MCF 10A (cell line): ENCODE measurements around the gene TRAPPC2. TPM values are rescaled to one million over a fixed set of nuclear protein-coding genes. Genes with fewer than 3 reads are reported as not detected.

Experiments used
- BruUV-seq: library from RNA; stranded (reverse); fragments of 400-500 nt; replicated peaks from 2 replicates; lab custom pipeline; 2021; lab: Mats Ljungman, UMichigan
- CTCF ChIA-PET: fragments of 300-600 bp; sonication (Branson Sonifier 250); formaldehyde crosslinking; extraction: SDS; loops from one replicate; lab custom pipeline; 2021; ENCODE audit warnings: antibody characterized with exemption, inconsistent platforms; lab: Yijun Ruan, JAX
- POLR2A ChIA-PET: fragments of 300-600, 350-650 bp; sonication (Branson Sonifier 250); formaldehyde crosslinking; extraction: SDS; loops from one replicate; lab custom pipeline; 2020; ENCODE audit warnings: antibody characterized with exemption, inconsistent platforms; lab: Yijun Ruan, JAX
- DNase-seq: peaks from one replicate; pipeline ENCODE4 v3.0.0-alpha.2; 2018; ENCODE audit not compliant: unreplicated experiment
- H3K27ac Mint-ChIP-seq: one replicate; pipeline ENCODE4 v1.8.0; 2022; ENCODE audit warnings: mild to moderate bottlenecking, low read depth, mixed read lengths; ENCODE audit not compliant: unreplicated experiment
- H3K27me3 Mint-ChIP-seq: one replicate; pipeline ENCODE4 v1.8.0; 2022; ENCODE audit warnings: mixed read lengths; ENCODE audit not compliant: insufficient read depth, unreplicated experiment
- H3K36me3 Mint-ChIP-seq: one replicate; pipeline ENCODE4 v1.8.0; 2022; ENCODE audit warnings: mild to moderate bottlenecking, moderate library complexity, mixed read lengths; ENCODE audit not compliant: insufficient read depth, unreplicated experiment
- H3K4me1 Mint-ChIP-seq: one replicate; pipeline ENCODE4 v1.8.0; 2022; ENCODE audit warnings: mixed read lengths; ENCODE audit not compliant: insufficient read depth, unreplicated experiment
- H3K4me3 Mint-ChIP-seq: one replicate; pipeline ENCODE4 v1.8.0; 2022; ENCODE audit warnings: mild to moderate bottlenecking, moderate library complexity, mixed read lengths; ENCODE audit not compliant: unreplicated experiment
- H3K9me3 Mint-ChIP-seq: one replicate; pipeline ENCODE4 v1.8.0; 2022; ENCODE audit warnings: mixed read lengths; ENCODE audit not compliant: unreplicated experiment
- intact Hi-C: fragments of 100-400 bp; cut with micrococcal nuclease; formaldehyde crosslinking; loops from 2 replicates; pipeline ENCODE4 v1.14.1; 2022
- total RNA-seq: library from RNA; stranded (reverse); gene quantifications from 2 replicates; pipeline ENCODE4 v1.2.3, GENCODE V29; 2022
- TF ChIP-seq, protein P1 (sequence below): fragments of 200-600 bp; IDR thresholded peaks from one replicate; pipeline ENCODE4 v1.8.0; 2022; ENCODE audit warnings: antibody characterized with exemption, mild to moderate bottlenecking; ENCODE audit not compliant: unreplicated experiment

TRAPPC2 gene
- total RNA-seq, 1 experiment from 2014 or later, result 21.7 TPM

DNA sequence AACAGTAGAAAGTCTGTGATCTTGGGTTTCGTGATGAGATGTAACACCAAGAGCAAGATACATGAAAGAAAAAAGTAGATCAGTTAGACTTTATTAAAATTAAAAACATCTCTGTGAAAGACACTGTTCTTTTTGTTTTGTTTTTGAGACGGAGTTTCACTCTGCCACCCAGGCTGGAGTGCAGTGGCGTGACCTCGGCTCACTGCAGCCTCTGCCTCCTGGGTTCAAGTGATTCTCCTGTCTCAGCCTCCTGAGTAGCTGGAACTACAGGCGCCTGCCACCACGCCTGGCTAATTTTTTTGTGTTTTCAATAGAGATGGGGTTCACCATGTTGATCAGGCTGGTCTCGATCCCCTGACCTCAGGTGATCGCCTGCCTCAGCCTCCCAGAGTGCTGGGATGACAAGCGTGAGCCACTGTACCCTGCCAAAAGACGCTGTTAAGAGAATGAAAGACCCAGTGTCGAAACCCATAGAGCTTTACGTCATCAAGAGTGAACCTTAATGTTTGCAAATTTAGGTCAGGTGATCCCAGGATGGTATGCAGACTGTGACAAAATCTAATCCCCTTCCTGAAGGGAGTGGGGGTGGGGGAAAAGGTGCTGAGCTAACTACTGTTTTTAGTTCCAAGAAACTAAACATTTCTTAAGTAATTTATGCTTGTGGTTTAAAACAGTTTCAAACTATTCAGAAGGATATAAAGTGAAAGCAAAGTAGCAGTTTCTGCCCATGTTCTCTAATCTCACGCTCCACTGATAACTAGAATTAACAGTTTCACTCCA is 8.2 kb upstream of the TRAPPC2 start:
- no TSS peak for BruUV-seq
- H3K27ac Mint-ChIP-seq, result no peak overlapping the region
- H3K27me3 Mint-ChIP-seq, result no peaks in the 10 kb centered on the region
- POLR2A ChIA-PET, result interaction anchor here (0.6 kb wide), 1 partner anchor 181 kb away, joined by 3 read pairs; no protein-coding TSS in a partner anchor
- TF ChIP-seq, protein P1, sequence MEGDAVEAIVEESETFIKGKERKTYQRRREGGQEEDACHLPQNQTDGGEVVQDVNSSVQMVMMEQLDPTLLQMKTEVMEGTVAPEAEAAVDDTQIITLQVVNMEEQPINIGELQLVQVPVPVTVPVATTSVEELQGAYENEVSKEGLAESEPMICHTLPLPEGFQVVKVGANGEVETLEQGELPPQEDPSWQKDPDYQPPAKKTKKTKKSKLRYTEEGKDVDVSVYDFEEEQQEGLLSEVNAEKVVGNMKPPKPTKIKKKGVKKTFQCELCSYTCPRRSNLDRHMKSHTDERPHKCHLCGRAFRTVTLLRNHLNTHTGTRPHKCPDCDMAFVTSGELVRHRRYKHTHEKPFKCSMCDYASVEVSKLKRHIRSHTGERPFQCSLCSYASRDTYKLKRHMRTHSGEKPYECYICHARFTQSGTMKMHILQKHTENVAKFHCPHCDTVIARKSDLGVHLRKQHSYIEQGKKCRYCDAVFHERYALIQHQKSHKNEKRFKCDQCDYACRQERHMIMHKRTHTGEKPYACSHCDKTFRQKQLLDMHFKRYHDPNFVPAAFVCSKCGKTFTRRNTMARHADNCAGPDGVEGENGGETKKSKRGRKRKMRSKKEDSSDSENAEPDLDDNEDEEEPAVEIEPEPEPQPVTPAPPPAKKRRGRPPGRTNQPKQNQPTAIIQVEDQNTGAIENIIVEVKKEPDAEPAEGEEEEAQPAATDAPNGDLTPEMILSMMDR, result no peak
- peak; percentile 41 for DNase-seq
- intact Hi-C loops, result no loop called here
- peaks cover 13% of the 10 kb centered on the region for H3K4me1 Mint-ChIP-seq
- CTCF ChIA-PET, result interaction anchor here (0.6 to 2.9 kb wide), 5 partner anchors 8 to 235 kb away, joined by 3 to 23 read pairs (median 3); no protein-coding TSS in a partner anchor
- H3K36me3 Mint-ChIP-seq, result peaks cover 69% of the 10 kb centered on the region
- H3K4me3 Mint-ChIP-seq, result no peak overlapping the region
- H3K9me3 Mint-ChIP-seq, result no peaks in the 10 kb centered on the region

DNA sequence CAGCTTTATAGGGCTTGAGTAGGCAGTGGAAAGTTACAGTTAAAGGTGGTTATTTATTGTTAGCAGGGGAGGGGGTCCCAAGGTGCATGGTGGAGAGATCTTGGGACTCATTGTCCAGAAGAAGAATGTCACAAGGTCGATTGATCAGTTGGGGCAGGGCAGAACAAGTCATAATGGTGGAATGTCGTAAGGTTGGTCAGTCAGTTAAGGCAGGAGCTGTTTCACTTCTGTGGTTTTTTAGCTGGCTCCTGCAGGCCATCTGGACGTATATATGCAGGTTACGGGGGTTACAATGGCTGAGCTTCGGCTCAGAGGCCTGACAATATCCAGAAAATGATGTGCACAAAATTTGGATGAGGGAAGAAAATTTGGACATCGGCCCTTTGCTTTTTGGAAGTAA is 7.3 kb upstream of the TRAPPC2 start:
- Mint-ChIP-seq H3K9me3 (no peaks in the 10 kb centered on the region), H3K27ac (no peak overlapping the region), H3K4me3 (no peak overlapping the region), H3K36me3 (peaks cover 61% of the 10 kb centered on the region), H3K27me3 (no peaks in the 10 kb centered on the region), H3K4me1 (peaks cover 8% of the 10 kb centered on the region)
- BruUV-seq, result no TSS peak
- TF ChIP-seq, protein P1, result no peak
- POLR2A ChIA-PET, result interaction anchor here (0.7 kb wide), 1 partner anchor 144 kb away, joined by 3 read pairs; no protein-coding TSS in a partner anchor
- intact Hi-C loops, result no loop called here
- CTCF ChIA-PET, result interaction anchor here (0.6 to 2.9 kb wide), 4 partner anchors 9 to 287 kb away, joined by 3 to 23 read pairs (median 4); partner anchors contain the start of gene RAB9A
- no peak for DNase-seq

DNA sequence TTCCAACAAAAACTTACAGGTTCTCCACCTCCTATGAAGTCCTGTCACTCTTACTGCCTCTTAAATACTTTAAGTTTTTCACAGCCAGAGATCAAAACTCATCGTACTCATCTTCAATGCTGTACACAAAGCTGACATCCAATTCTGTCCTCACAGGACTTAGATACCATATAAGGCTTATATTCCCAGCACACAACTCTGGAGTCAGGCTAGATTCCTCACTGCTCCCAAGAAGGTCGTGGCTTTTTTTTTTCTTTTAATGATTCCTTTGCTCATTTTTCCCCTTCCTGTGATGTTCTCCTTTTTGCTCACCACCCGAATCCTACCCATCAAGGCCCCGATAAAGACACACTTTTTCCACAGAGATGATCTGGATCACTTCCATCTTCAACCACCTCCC is 914 bp downstream of the TRAPPC2 start:
- DNase-seq, result no peak
- Mint-ChIP-seq H3K4me1 (peaks cover 17% of the 10 kb centered on the region), H3K27ac (peak overlapping the region; percentile 98), H3K36me3 (peaks cover 30% of the 10 kb centered on the region), H3K27me3 (no peaks in the 10 kb centered on the region), H3K4me3 (peak overlapping the region; percentile 96), H3K9me3 (no peaks in the 10 kb centered on the region)
- CTCF ChIA-PET, result interaction anchor here (0.6 to 7.8 kb wide), 7 partner anchors 16 to 299 kb away, joined by 3 to 71 read pairs (median 4); no protein-coding TSS in a partner anchor
- intact Hi-C loops, result no loop called here
- TF ChIP-seq, protein P1, result no peak
- POLR2A ChIA-PET, result interaction anchor here (0.9 to 6.3 kb wide), 16 partner anchors 8 to 939 kb away, joined by 3 to 213 read pairs (median 8); partner anchors contain the start of genes GEMIN8, RAB9A and TCEANC
- BruUV-seq, result TSS peak; percentile 48
